DMS114 treated with DMSO at 0.1 percent for 48 hours (cell line): Measurements from ENCODE around the gene NCL.
"Not testable (repeated sequence)": the region's sequence is repeated elsewhere in the genome, so short reads cannot be mapped to it uniquely, and the experiment has no call there.

Experiments used
- DNase-seq: peaks from one replicate; lab custom pipeline; 2025; ENCODE audit not compliant: unreplicated experiment; lab: John Stamatoyannopoulos, UW

Gene NCL

GRCh38 chr2:231407686-231408085, 56.6 kb downstream of the NCL start:
- not testable (repeated sequence) for DNase-seq

- not testable (repeated sequence) for DNase-seq
These were observed 58.5 kb downstream of the NCL start for GRCh38 chr2:231405601-231406367.

- not testable (repeated sequence) for DNase-seq
These were observed 60.1 kb downstream of the NCL start for GRCh38 chr2:231404183-231404578.
